ENCODE measurements around the gene TLCD3B.

DNA sequence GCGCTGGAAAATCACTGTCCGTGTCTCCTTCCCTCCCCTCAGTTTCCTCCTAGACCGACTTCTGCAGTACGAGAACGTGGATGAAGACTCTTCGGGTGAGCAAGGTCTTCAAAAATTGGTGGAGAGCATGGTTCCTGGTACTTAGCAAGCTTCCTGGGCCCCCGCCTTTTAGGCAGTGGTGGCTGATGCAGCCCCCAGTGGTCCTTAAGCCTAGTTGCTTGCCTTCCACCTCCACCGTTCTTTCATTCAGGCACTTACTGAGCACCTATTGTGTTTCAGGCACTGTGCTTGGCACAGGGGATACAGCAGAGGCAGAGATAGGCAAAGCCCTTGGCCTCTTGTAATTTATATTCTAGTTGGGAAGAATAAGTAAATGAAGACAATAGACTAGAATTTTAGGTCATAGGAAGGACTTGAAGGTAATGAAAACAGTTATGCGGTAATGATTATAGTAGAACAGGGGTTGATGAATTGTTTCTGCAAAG, 34.3 kb downstream of the TLCD3B start:
- TF ChIP-seq, protein P1, sequence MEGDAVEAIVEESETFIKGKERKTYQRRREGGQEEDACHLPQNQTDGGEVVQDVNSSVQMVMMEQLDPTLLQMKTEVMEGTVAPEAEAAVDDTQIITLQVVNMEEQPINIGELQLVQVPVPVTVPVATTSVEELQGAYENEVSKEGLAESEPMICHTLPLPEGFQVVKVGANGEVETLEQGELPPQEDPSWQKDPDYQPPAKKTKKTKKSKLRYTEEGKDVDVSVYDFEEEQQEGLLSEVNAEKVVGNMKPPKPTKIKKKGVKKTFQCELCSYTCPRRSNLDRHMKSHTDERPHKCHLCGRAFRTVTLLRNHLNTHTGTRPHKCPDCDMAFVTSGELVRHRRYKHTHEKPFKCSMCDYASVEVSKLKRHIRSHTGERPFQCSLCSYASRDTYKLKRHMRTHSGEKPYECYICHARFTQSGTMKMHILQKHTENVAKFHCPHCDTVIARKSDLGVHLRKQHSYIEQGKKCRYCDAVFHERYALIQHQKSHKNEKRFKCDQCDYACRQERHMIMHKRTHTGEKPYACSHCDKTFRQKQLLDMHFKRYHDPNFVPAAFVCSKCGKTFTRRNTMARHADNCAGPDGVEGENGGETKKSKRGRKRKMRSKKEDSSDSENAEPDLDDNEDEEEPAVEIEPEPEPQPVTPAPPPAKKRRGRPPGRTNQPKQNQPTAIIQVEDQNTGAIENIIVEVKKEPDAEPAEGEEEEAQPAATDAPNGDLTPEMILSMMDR (IDR thresholded peaks at IDR 0.05), result no peak
- TF ChIP-seq POLR2A (IDR thresholded peaks at IDR 0.05), result no peak
- no peak for TF ChIP-seq POLR2AphosphoS5 (IDR thresholded peaks at IDR 0.05)
- no peak for TF ChIP-seq EP300 (IDR thresholded peaks at IDR 0.05)

Measured in upper lobe of left lung (tissue), 4 donors.